Common myeloid progenitor, CD34-positive (primary cell): ENCODE measurements around the gene L3HYPDH.

Experiments
- CTCF ChIA-PET: fragments of 350-600 bp; sonication (Branson Sonifier 250); formaldehyde crosslinking; loops from one replicate; lab custom pipeline; 2021; ENCODE audit warnings: antibody characterized with exemption; lab: Charles Lee
- POLR2A ChIA-PET: fragments of 350-600 bp; sonication (Branson Sonifier 250); formaldehyde crosslinking; loops from one replicate; lab custom pipeline; 2021; ENCODE audit warnings: antibody characterized with exemption; lab: Charles Lee
- DNase-seq, 3 donors: peaks; one replicate each; pipeline versions ENCODE4 v3.0.0 to v3.0.0-alpha.2; 2013
- H3K27ac ChIP-seq, 2 experiments: 1 replicate in 1 of 2; 2 replicates in 1 of 2; pipeline ENCODE4 v1.7.0; 2013; ENCODE audit warnings: inconsistent platforms in 2 of 2, low read length in 2 of 2, mild to moderate bottlenecking in 2 of 2, low read depth in 1 of 2, moderate library complexity in 1 of 2; ENCODE audit not compliant: severe bottlenecking in 2 of 2, insufficient read depth in 1 of 2, poor library complexity in 1 of 2
- H3K27me3 ChIP-seq, 5 experiments: replicated peaks in 2 of 5; 1 replicate in 3 of 5; 2 replicates in 2 of 5; pipeline versions ENCODE4 v1.6.1 to v1.7.0; 2013; ENCODE audit warnings: low read length in 4 of 5, mild to moderate bottlenecking in 2 of 5, moderate library complexity in 2 of 5, inconsistent platforms in 1 of 5; ENCODE audit not compliant: insufficient read depth in 5 of 5, control insufficient read depth in 4 of 5
- H3K36me3 ChIP-seq, 4 experiments: 1 replicate in 2 of 4; 2 replicates in 2 of 4; pipeline versions ENCODE4 v1.6.1 to v1.7.0; 2013; ENCODE audit warnings: low read length in 3 of 4, control low read depth in 1 of 4, mild to moderate bottlenecking in 1 of 4; ENCODE audit not compliant: control insufficient read depth in 4 of 4, insufficient read depth in 4 of 4
- H3K4me1 ChIP-seq, 4 experiments: 1 replicate in 3 of 4; 2 replicates in 1 of 4; pipeline versions ENCODE4 v1.6.1 to v1.7.1; 2013; ENCODE audit warnings: low read length in 3 of 4, mild to moderate bottlenecking in 3 of 4, control low read depth in 1 of 4, inconsistent platforms in 1 of 4, moderate library complexity in 1 of 4; ENCODE audit not compliant: control insufficient read depth in 4 of 4, insufficient read depth in 4 of 4; ENCODE audit errors: control extremely low read depth in 1 of 4
- H3K4me3 ChIP-seq, 7 experiments: 1 replicate in 4 of 7; 2 replicates in 3 of 7; pipeline versions ENCODE4 v1.5.1 to v1.7.0; 2013; ENCODE audit warnings: mild to moderate bottlenecking in 7 of 7, low read length in 6 of 7, moderate library complexity in 6 of 7, inconsistent platforms in 2 of 7, low read depth in 2 of 7, control low read depth in 1 of 7; ENCODE audit not compliant: insufficient read depth in 4 of 7, control insufficient read depth in 1 of 7; ENCODE audit errors: extremely low read depth in 1 of 7
- H3K9me3 ChIP-seq, 5 experiments: 1 replicate in 4 of 5; 2 replicates in 1 of 5; pipeline versions ENCODE4 v1.6.1 to v1.7.1; 2013; ENCODE audit warnings: low read length in 4 of 5, mild to moderate bottlenecking in 2 of 5, inconsistent platforms in 1 of 5, low read depth in 1 of 5, moderate library complexity in 1 of 5; ENCODE audit not compliant: control insufficient read depth in 4 of 5, insufficient read depth in 2 of 5; ENCODE audit errors: control extremely low read depth in 1 of 5
- WGBS: methylation state at CpG from one replicate; pipeline ENCODE4 v1.1.5; 2013; ENCODE audit not compliant: insufficient coverage; 5-methylcytosine and 5-hydroxymethylcytosine counted together

L3HYPDH gene

GRCh38 chr14:59465316-59466135 is 18.7 kb downstream of the L3HYPDH start, which contains the start of gene GPR135:
Gene GPR135 (minus strand): TSS chr14:59465380. CDS start chr14:59465226, 154 bp downstream.
- peak; percentile 52 to 74 (median 66) for DNase-seq
- ChIA-PET CTCF (interaction anchor here (0.7 to 2.7 kb wide), 3 partner anchors 10 to 111 kb away, joined by 3 to 10 read pairs (median 4); partner anchors contain the start of genes CCDC175, JKAMP and L3HYPDH), POLR2A (no interaction called here)

GRCh38 chr14:59464486-59465315 is 19.5 kb downstream of the L3HYPDH start:
- peaks cover 0 to 19% (median 12%) of the 10 kb centered on the region in 4 experiments for H3K4me1 ChIP-seq
- POLR2A ChIA-PET: no interaction called here
- H3K27me3 ChIP-seq: peaks cover 0 to 3% (median 0%) of the 10 kb centered on the region in 5 experiments
- peak; percentile 55 to 93 (median 88) for DNase-seq
- H3K4me3 ChIP-seq: peak overlapping the region; percentile 56 to 88 (median 67)
- whole genome bisulfite sequencing: under 1% methylated on average over 99 of the region's 105 CpGs
- no peaks in the 10 kb centered on the region for H3K9me3 ChIP-seq
- CTCF ChIA-PET: interaction anchor here (1.1 to 2.7 kb wide), 3 partner anchors 19 to 112 kb away, joined by 3 to 10 read pairs (median 4); partner anchors contain the start of genes CCDC175, JKAMP and L3HYPDH
- peak overlapping the region in 1 of 2 experiments; percentile 43 for H3K27ac ChIP-seq
- peaks cover 0 to 10% (median 6%) of the 10 kb centered on the region in 4 experiments for H3K36me3 ChIP-seq

More at GRCh38 chr14:59465316-59466135, 18.7 kb downstream of the L3HYPDH start, which contains the start of gene GPR135:
- H3K9me3 ChIP-seq: no peaks in the 10 kb centered on the region
- peaks cover 0 to 19% (median 12%) of the 10 kb centered on the region in 4 experiments for H3K4me1 ChIP-seq
- H3K4me3 ChIP-seq: peak within 1 kb of the TSS; percentile 56 to 88 (median 67)
- peaks cover 0 to 12% (median 7%) of the 10 kb centered on the region in 4 experiments for H3K36me3 ChIP-seq
- peaks cover 0 to 3% (median 0%) of the 10 kb centered on the region in 5 experiments for H3K27me3 ChIP-seq
- H3K27ac ChIP-seq: peak within 1 kb of the TSS in 1 of 2 experiments; percentile 43
- 15% methylated on average over 36 of the region's 40 CpGs for WGBS

DNA sequence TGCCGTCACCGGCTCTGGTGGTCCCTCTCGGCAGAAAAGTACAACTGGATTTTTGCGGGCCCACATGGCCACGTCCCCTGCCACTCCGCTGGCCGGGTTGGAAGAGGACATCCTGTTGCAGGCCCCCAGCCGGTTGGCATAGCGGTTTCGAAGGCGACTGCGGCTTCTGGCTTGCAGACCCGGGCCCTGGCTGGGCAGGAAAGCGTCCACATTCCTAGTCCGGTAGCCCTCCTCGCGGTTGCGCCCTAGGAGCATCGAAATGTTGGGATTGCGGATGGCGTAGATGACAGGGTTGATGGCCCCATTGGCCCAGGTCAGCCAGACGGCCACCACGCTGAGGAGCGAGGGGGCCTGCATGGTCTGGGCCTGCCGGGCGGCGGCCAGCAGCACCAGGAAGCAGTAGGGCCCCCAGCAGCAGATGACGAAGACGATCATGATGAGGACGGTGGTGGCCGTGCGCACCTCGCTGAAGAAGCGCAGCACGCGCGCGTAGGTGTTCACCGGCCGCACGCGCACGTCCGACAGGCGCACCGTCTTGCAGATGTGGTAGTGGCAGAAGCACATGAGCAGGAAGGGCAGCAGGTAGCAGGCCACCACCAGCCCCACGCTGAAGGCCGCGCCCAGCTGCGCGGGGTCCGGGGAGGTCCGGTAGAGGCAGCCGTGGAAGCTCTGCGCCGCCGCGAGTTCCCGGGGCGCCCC is 20.3 kb downstream of the L3HYPDH start:
- Histone ChIP-seq H3K9me3 (no peaks in the 10 kb centered on the region), H3K27ac (no peak overlapping the region), H3K4me3 (peak overlapping the region; percentile 56 to 88 (median 67)), H3K4me1 (peaks cover 0 to 19% (median 12%) of the 10 kb centered on the region in 4 experiments), H3K27me3 (peaks cover 0 to 3% (median 0%) of the 10 kb centered on the region in 5 experiments), H3K36me3 (peaks cover 0 to 11% (median 7%) of the 10 kb centered on the region in 4 experiments)
- POLR2A ChIA-PET: no interaction called here
- WGBS: 40% methylated on average over 54 of the region's 60 CpGs
- DNase-seq: no peak
- CTCF ChIA-PET: interaction anchor here (1.1 to 2.7 kb wide), 3 partner anchors 20 to 113 kb away, joined by 3 to 10 read pairs (median 4); partner anchors contain the start of genes CCDC175, JKAMP and L3HYPDH

DNA sequence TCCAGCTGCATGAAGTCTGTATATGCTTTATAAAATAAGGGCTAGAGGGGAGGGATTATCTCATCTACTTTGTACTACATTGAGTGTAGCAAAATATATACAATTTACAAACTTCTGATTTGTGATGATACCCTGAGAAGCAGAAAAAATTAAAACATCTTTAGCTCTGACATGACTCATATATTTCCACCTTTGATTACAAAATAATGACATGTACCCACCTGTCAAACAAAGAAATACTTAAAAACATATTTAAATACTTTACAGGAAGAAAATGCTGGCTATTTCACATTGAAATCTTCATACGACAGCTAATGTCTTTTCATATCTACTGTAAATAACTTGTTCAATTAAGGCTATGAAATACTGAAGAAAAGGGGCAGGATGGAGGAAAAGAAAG is 22.3 kb downstream of the L3HYPDH start:
- peaks cover 2 to 15% (median 12%) of the 10 kb centered on the region in 4 experiments for H3K36me3 ChIP-seq
- no peak overlapping the region for H3K27ac ChIP-seq
- no CpG with 5 or more reads among the region's 1 CpG for WGBS
- no peak for DNase-seq
- peaks cover 0 to 7% (median 0%) of the 10 kb centered on the region in 5 experiments for H3K9me3 ChIP-seq
- no peak overlapping the region for H3K4me3 ChIP-seq
- ChIA-PET CTCF (interaction anchor here (0.6 to 1.4 kb wide), 3 partner anchors 21 to 228 kb away, joined by 4 read pairs; partner anchors contain the start of gene CCDC175), POLR2A (no interaction called here)
- H3K27me3 ChIP-seq: peaks cover 0 to 3% (median 0%) of the 10 kb centered on the region in 5 experiments
- peaks cover 0 to 19% (median 12%) of the 10 kb centered on the region in 4 experiments for H3K4me1 ChIP-seq

DNA sequence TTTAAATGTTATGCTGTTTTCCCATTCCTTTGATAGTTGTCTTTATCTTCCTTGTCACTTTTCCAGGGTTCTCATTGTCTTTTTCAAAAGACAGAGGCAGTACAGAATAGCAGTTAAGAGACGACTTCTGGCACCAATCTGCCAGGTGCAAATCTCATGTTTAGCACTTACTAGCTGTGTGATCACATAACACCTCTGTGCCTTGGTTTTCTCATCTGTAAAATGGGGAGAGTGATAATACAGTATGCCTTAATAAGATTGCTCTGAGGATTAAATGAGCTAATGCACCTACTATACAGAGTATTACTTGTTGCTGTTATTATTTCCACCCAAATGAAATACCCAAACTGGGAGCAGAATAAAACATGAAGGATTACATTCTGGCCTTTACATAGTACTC is 23.8 kb downstream of the L3HYPDH start:
- H3K36me3 ChIP-seq: peaks cover 4 to 25% (median 22%) of the 10 kb centered on the region in 4 experiments
- WGBS: no CpG with 5 or more reads among the region's 1 CpG
- H3K4me1 ChIP-seq: peaks cover 0 to 14% (median 11%) of the 10 kb centered on the region in 4 experiments
- H3K27me3 ChIP-seq: peaks cover 0 to 2% (median 0%) of the 10 kb centered on the region in 5 experiments
- ChIA-PET POLR2A (no interaction called here), CTCF (interaction anchor here (0.7 to 1.1 kb wide), 3 partner anchors 10 to 47 kb away, joined by 3 read pairs; no protein-coding TSS in a partner anchor)
- DNase-seq: no peak
- H3K27ac ChIP-seq: no peak overlapping the region
- no peak overlapping the region for H3K4me3 ChIP-seq
- H3K9me3 ChIP-seq: peaks cover 0 to 9% (median 0%) of the 10 kb centered on the region in 5 experiments

- Histone ChIP-seq H3K27ac (no peak overlapping the region), H3K4me1 (no peaks in the 10 kb centered on the region), H3K36me3 (peaks cover 4 to 28% (median 23%) of the 10 kb centered on the region in 4 experiments), H3K9me3 (peaks cover 0 to 9% (median 0%) of the 10 kb centered on the region in 5 experiments), H3K27me3 (peaks cover 0 to 2% (median 0%) of the 10 kb centered on the region in 5 experiments), H3K4me3 (no peak overlapping the region)
- DNase-seq: no peak
- ChIA-PET CTCF (interaction anchor here (1.4 kb wide), 1 partner anchor 334 kb away, joined by 3 read pairs; no protein-coding TSS in a partner anchor), POLR2A (no interaction called here)
- WGBS: 92% methylated on average over 2 of the region's 2 CpGs
These were observed 25.7 kb downstream of the L3HYPDH start for GRCh38 chr14:59458486-59458885.
